ENCODE results near the gene MME. TPM values are rescaled to one million over a fixed set of nuclear protein-coding genes. Genes with fewer than 3 reads are reported as not detected.

MME gene
- total and polyA plus RNA-seq, 4 donors: 4.1 to 20.7 (median 9.5) TPM

DNA sequence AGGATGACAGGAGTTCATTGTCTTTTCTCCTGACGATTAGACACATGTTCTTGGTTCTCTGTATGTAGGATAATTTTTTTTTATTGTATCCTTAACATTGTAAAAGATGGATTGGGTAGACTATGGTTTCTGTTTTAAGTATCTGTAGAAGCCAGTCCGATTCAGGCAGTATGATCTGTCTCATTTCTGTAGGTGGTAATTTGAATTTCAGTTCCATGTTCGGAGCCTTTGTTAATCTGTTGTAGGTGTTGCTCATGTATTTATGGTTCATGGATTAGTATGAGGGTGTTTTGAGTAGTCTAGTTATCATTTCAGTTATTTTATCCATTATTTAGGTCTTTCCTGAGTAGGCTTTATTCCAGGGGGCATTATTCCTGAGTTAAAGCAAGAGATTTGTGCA is 32.4 kb upstream of the MME start:
- H3K9me3 ChIP-seq (ENCODE audit: control insufficient read depth in 4 of 4, low read length in 3 of 4): no peaks in the 10 kb centered on the region
- no peak for DNase-seq (ENCODE audit: low spot score)
- no peak for TF ChIP-seq YY1 (IDR thresholded peaks at IDR 0.05)
- no peak for TF ChIP-seq FOXA2 (IDR thresholded peaks at IDR 0.05)
- no peak for TF ChIP-seq HNF4G (IDR thresholded peaks at IDR 0.05)
- no peak for TF ChIP-seq NR2F2 (IDR thresholded peaks at IDR 0.05)
- H3K4me3 ChIP-seq (ENCODE audit: low read depth in 1 of 3, low read length in 3 of 3): no peak overlapping the region
- H3K36me3 ChIP-seq (ENCODE audit: control insufficient read depth in 4 of 4, insufficient read depth in 3 of 4, low read depth in 1 of 4, low read length in 3 of 4): no peaks in the 10 kb centered on the region
- H3K27me3 ChIP-seq (ENCODE audit: control insufficient read depth in 4 of 4, insufficient read depth in 4 of 4, low read length in 3 of 4): no peaks in the 10 kb centered on the region
- no peak overlapping the region for H3K9ac ChIP-seq (ENCODE audit: low read depth in 1 of 2, low read length in 2 of 2)
- H3K27ac ChIP-seq (ENCODE audit: low read depth in 1 of 2, low read length in 2 of 2): no peak overlapping the region
- H3K4me1 ChIP-seq (ENCODE audit: control insufficient read depth in 4 of 4, insufficient read depth in 4 of 4, low read length in 3 of 4): no peaks in the 10 kb centered on the region
- 93% methylated on average over 3 of the region's 3 CpGs for WGBS

DNA sequence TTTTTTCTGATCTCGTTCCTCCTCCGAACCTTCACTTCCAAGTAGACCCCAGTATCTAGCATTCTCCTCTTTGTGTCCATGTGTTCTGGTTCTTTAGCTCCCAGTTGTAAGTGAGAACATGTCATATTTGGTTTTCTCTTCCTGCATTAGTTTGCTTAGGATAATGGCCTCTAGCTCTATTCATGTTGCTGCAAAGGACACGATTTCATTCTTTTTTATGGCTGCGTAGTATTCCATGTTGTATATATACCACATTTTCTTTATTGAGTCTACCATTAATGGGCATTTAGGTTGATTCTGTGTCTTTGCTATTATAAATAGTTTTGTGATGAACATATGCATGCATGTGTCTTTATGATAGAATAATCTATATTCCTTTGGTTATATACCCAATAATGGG is 30.2 kb upstream of the MME start:
- Histone ChIP-seq H3K9me3 (ENCODE audit: control insufficient read depth in 4 of 4, low read length in 3 of 4) (no peaks in the 10 kb centered on the region), H3K9ac (ENCODE audit: low read depth in 1 of 2, low read length in 2 of 2) (no peak overlapping the region), H3K36me3 (ENCODE audit: control insufficient read depth in 4 of 4, insufficient read depth in 3 of 4, low read depth in 1 of 4, low read length in 3 of 4) (no peaks in the 10 kb centered on the region), H3K27me3 (ENCODE audit: control insufficient read depth in 4 of 4, insufficient read depth in 4 of 4, low read length in 3 of 4) (no peaks in the 10 kb centered on the region), H3K27ac (ENCODE audit: low read depth in 1 of 2, low read length in 2 of 2) (no peak overlapping the region), H3K4me1 (ENCODE audit: control insufficient read depth in 4 of 4, insufficient read depth in 4 of 4, low read length in 3 of 4) (no peaks in the 10 kb centered on the region), H3K4me3 (ENCODE audit: low read depth in 1 of 3, low read length in 3 of 3) (no peak overlapping the region)
- TF ChIP-seq, protein P1, sequence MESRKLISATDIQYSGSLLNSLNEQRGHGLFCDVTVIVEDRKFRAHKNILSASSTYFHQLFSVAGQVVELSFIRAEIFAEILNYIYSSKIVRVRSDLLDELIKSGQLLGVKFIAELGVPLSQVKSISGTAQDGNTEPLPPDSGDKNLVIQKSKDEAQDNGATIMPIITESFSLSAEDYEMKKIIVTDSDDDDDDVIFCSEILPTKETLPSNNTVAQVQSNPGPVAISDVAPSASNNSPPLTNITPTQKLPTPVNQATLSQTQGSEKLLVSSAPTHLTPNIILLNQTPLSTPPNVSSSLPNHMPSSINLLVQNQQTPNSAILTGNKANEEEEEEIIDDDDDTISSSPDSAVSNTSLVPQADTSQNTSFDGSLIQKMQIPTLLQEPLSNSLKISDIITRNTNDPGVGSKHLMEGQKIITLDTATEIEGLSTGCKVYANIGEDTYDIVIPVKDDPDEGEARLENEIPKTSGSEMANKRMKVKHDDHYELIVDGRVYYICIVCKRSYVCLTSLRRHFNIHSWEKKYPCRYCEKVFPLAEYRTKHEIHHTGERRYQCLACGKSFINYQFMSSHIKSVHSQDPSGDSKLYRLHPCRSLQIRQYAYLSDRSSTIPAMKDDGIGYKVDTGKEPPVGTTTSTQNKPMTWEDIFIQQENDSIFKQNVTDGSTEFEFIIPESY (IDR thresholded peaks at IDR 0.05): no peak
- TF ChIP-seq, protein P2, sequence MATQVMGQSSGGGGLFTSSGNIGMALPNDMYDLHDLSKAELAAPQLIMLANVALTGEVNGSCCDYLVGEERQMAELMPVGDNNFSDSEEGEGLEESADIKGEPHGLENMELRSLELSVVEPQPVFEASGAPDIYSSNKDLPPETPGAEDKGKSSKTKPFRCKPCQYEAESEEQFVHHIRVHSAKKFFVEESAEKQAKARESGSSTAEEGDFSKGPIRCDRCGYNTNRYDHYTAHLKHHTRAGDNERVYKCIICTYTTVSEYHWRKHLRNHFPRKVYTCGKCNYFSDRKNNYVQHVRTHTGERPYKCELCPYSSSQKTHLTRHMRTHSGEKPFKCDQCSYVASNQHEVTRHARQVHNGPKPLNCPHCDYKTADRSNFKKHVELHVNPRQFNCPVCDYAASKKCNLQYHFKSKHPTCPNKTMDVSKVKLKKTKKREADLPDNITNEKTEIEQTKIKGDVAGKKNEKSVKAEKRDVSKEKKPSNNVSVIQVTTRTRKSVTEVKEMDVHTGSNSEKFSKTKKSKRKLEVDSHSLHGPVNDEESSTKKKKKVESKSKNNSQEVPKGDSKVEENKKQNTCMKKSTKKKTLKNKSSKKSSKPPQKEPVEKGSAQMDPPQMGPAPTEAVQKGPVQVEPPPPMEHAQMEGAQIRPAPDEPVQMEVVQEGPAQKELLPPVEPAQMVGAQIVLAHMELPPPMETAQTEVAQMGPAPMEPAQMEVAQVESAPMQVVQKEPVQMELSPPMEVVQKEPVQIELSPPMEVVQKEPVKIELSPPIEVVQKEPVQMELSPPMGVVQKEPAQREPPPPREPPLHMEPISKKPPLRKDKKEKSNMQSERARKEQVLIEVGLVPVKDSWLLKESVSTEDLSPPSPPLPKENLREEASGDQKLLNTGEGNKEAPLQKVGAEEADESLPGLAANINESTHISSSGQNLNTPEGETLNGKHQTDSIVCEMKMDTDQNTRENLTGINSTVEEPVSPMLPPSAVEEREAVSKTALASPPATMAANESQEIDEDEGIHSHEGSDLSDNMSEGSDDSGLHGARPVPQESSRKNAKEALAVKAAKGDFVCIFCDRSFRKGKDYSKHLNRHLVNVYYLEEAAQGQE (IDR thresholded peaks at IDR 0.05): no peak
- no peak for TF ChIP-seq RAD21 (IDR thresholded peaks at IDR 0.05)
- TF ChIP-seq, protein P3, sequence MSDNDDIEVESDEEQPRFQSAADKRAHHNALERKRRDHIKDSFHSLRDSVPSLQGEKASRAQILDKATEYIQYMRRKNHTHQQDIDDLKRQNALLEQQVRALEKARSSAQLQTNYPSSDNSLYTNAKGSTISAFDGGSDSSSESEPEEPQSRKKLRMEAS (IDR thresholded peaks at IDR 0.05): no peak
- no peak for TF ChIP-seq YY1 (IDR thresholded peaks at IDR 0.05)
- TF ChIP-seq GABPA (IDR thresholded peaks at IDR 0.05 in 1 of 2, conservative IDR thresholded peaks at IDR 0.05 in 1 of 2): no peak
- no peak for TF ChIP-seq NR2F2 (IDR thresholded peaks at IDR 0.05)
- no peak for TF ChIP-seq JUND (IDR thresholded peaks at IDR 0.05)
- TF ChIP-seq, protein P4, sequence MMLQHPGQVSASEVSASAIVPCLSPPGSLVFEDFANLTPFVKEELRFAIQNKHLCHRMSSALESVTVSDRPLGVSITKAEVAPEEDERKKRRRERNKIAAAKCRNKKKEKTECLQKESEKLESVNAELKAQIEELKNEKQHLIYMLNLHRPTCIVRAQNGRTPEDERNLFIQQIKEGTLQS (IDR thresholded peaks at IDR 0.05): no peak
- no peak for TF ChIP-seq FOXA1 (IDR thresholded peaks at IDR 0.05)
- TF ChIP-seq, protein P5, sequence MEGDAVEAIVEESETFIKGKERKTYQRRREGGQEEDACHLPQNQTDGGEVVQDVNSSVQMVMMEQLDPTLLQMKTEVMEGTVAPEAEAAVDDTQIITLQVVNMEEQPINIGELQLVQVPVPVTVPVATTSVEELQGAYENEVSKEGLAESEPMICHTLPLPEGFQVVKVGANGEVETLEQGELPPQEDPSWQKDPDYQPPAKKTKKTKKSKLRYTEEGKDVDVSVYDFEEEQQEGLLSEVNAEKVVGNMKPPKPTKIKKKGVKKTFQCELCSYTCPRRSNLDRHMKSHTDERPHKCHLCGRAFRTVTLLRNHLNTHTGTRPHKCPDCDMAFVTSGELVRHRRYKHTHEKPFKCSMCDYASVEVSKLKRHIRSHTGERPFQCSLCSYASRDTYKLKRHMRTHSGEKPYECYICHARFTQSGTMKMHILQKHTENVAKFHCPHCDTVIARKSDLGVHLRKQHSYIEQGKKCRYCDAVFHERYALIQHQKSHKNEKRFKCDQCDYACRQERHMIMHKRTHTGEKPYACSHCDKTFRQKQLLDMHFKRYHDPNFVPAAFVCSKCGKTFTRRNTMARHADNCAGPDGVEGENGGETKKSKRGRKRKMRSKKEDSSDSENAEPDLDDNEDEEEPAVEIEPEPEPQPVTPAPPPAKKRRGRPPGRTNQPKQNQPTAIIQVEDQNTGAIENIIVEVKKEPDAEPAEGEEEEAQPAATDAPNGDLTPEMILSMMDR (IDR thresholded peaks at IDR 0.05; ENCODE audit: low read depth, low read length, missing input control): no peak
- TF ChIP-seq SP1 (IDR thresholded peaks at IDR 0.05): no peak
- TF ChIP-seq EGR1 (IDR thresholded peaks at IDR 0.05; ENCODE audit: low read depth in 2 of 2): no peak
- no peak for TF ChIP-seq FOXA2 (IDR thresholded peaks at IDR 0.05)
- no peak for TF ChIP-seq TAF1 (conservative IDR thresholded peaks at IDR 0.05)
- TF ChIP-seq HNF4A (conservative IDR thresholded peaks at IDR 0.05): no peak
- no peak for TF ChIP-seq HNF4G (IDR thresholded peaks at IDR 0.05)
- TF ChIP-seq RXRA (IDR thresholded peaks at IDR 0.05): no peak
- no peak for DNase-seq (ENCODE audit: low spot score)
- WGBS: 96% methylated on average over 4 of the region's 4 CpGs

Data from liver (tissue), 9 donors.